Measurements from ENCODE around the gene KCNIP4. TPM values are rescaled to one million over a fixed set of nuclear protein-coding genes. Genes with fewer than 3 reads are reported as not detected.

Gene KCNIP4
- total and polyA plus RNA-seq, 2 donors (not counting 1 experiment from before 2014, with no cell fraction given), result not detected

DNA sequence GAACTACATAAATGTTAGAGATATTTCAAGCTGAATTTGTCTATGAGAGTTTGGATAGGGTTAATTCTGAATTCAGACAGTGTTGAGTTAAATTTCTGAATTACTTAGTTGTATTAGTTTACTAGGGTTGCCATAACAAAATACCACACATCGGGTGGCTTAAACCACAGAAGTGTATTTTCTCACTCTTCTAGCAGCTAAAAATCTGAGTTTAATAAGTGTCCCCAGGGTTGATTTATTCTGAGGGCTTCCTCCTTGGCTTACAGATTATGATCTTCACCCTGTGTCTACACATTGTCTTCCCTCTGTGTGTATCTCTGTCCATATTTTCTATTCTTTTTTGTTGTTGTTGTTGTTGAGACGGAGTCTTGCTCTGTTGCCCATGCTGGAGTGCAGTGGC, 929.8 kb downstream of the KCNIP4 start:
- Histone ChIP-seq H3K9me3 (ENCODE audit: control extremely low read depth in 1 of 3, control insufficient read depth in 2 of 3, insufficient read depth in 1 of 3, low read length in 2 of 3) (peaks cover 0 to 4% (median 0%) of the 10 kb centered on the region in 3 donors), H3K4me2 (replicated peaks; ENCODE audit: low read depth, low read length, poor library complexity, severe bottlenecking) (no peak overlapping the region), H3K4me1 (ENCODE audit: control insufficient read depth in 2 of 2, insufficient read depth in 2 of 2, low read length in 2 of 2) (no peaks in the 10 kb centered on the region), H3K27me3 (replicated peaks in 1 of 4; ENCODE audit: control extremely low read depth in 1 of 4, control insufficient read depth in 3 of 4, insufficient read depth in 4 of 4, low read length in 3 of 4) (no peaks in the 10 kb centered on the region), H3K27ac (ENCODE audit: low read length in 2 of 2) (no peak overlapping the region), H3K9ac (ENCODE audit: low read length) (no peak overlapping the region), H4K20me1 (ENCODE audit: control insufficient read depth, insufficient read depth, low read length, poor library complexity, severe bottlenecking) (no peaks in the 10 kb centered on the region), H3K79me2 (ENCODE audit: control insufficient read depth, insufficient read depth, low read length) (no peaks in the 10 kb centered on the region), H2AFZ (ENCODE audit: insufficient read depth, low read depth, low read length, poor library complexity, severe bottlenecking) (no peak overlapping the region), H3K36me3 (replicated peaks in 1 of 2; ENCODE audit: control extremely low read depth in 1 of 2, control insufficient read depth in 1 of 2, extremely low read depth in 1 of 2, insufficient read depth in 2 of 2, low read length in 1 of 2) (no peaks in the 10 kb centered on the region), H3K4me3 (ENCODE audit: control extremely low read depth in 1 of 5, extremely low read depth in 1 of 5, insufficient read depth in 1 of 5, low read depth in 2 of 5, low read length in 4 of 5) (no peak overlapping the region)
- TF ChIP-seq, protein P1, sequence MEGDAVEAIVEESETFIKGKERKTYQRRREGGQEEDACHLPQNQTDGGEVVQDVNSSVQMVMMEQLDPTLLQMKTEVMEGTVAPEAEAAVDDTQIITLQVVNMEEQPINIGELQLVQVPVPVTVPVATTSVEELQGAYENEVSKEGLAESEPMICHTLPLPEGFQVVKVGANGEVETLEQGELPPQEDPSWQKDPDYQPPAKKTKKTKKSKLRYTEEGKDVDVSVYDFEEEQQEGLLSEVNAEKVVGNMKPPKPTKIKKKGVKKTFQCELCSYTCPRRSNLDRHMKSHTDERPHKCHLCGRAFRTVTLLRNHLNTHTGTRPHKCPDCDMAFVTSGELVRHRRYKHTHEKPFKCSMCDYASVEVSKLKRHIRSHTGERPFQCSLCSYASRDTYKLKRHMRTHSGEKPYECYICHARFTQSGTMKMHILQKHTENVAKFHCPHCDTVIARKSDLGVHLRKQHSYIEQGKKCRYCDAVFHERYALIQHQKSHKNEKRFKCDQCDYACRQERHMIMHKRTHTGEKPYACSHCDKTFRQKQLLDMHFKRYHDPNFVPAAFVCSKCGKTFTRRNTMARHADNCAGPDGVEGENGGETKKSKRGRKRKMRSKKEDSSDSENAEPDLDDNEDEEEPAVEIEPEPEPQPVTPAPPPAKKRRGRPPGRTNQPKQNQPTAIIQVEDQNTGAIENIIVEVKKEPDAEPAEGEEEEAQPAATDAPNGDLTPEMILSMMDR (IDR thresholded peaks at IDR 0.05), result no peak
- no peak for TF ChIP-seq EZH2 (IDR thresholded peaks at IDR 0.05; ENCODE audit: borderline replicate concordance, insufficient read depth, low read depth, low read length, poor library complexity, severe bottlenecking)
- ChIA-PET CTCF (no interaction called here), POLR2A (no interaction called here)
- Mint-ChIP-seq H3K4me1 (no peaks in the 10 kb centered on the region), H3K9me3 (ENCODE audit: insufficient read depth) (peaks cover 9% of the 10 kb centered on the region), H3K27ac (no peak overlapping the region), H3K27me3 (no peaks in the 10 kb centered on the region), H3K4me3 (no peak overlapping the region)
- no CpG with 5 or more reads among the region's 2 CpGs for WGBS (ENCODE audit: insufficient coverage)
- intact Hi-C loops (cut with micrococcal nuclease), result no loop called here
- no peak for ATAC-seq (ENCODE audit: low read depth)
- DNase-seq, result no peak

DNA sequence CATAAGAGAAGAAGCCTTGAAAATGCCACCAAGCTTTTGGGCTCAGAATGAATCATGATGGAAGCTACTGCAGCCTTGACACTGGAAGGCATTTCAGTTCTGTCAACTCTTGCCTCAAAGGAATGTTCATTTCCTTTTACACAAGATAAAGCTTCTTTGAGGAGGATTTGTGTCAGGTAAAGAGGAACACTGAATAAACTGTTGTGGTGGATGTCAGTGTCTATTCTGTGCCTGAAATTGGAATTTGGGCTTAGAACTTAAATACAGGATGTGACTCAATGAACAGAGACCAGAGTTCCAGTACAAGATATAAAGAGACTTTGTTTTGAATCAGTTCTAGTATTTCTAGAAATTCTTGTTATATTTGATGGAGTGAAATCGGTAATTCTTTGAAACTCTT, 935.1 kb downstream of the KCNIP4 start:
- no peak overlapping the region for H3K4me2 ChIP-seq (replicated peaks; ENCODE audit: low read depth, low read length, poor library complexity, severe bottlenecking)
- Mint-ChIP-seq H3K4me1 (no peaks in the 10 kb centered on the region), H3K27ac (no peak overlapping the region), H3K4me3 (no peak overlapping the region), H3K27me3 (no peaks in the 10 kb centered on the region), H3K9me3 (ENCODE audit: insufficient read depth) (peaks cover 9% of the 10 kb centered on the region)
- no peak overlapping the region for H2AFZ ChIP-seq (ENCODE audit: insufficient read depth, low read depth, low read length, poor library complexity, severe bottlenecking)
- H3K27ac ChIP-seq (ENCODE audit: low read length in 2 of 2), result no peak overlapping the region
- POLR2A ChIA-PET, result no interaction called here
- no peak overlapping the region for H3K4me3 ChIP-seq (ENCODE audit: control extremely low read depth in 1 of 5, extremely low read depth in 1 of 5, insufficient read depth in 1 of 5, low read depth in 2 of 5, low read length in 4 of 5)
- no peaks in the 10 kb centered on the region for H3K79me2 ChIP-seq (ENCODE audit: control insufficient read depth, insufficient read depth, low read length)
- no peak for TF ChIP-seq EZH2 (IDR thresholded peaks at IDR 0.05; ENCODE audit: borderline replicate concordance, insufficient read depth, low read depth, low read length, poor library complexity, severe bottlenecking)
- TF ChIP-seq, protein P1 (IDR thresholded peaks at IDR 0.05), result no peak
- intact Hi-C loops (cut with micrococcal nuclease), result no loop called here
- WGBS (ENCODE audit: insufficient coverage), result no CpG with 5 or more reads among the region's 1 CpG
- CTCF ChIA-PET, result no interaction called here
- no peak for DNase-seq
- no peaks in the 10 kb centered on the region for H3K4me1 ChIP-seq (ENCODE audit: control insufficient read depth in 2 of 2, insufficient read depth in 2 of 2, low read length in 2 of 2)
- no peaks in the 10 kb centered on the region for H4K20me1 ChIP-seq (ENCODE audit: control insufficient read depth, insufficient read depth, low read length, poor library complexity, severe bottlenecking)
- ATAC-seq (ENCODE audit: low read depth), result no peak
- H3K27me3 ChIP-seq (replicated peaks in 1 of 4; ENCODE audit: control extremely low read depth in 1 of 4, control insufficient read depth in 3 of 4, insufficient read depth in 4 of 4, low read length in 3 of 4), result no peaks in the 10 kb centered on the region
- peaks cover 0 to 4% (median 0%) of the 10 kb centered on the region in 3 donors for H3K9me3 ChIP-seq (ENCODE audit: control extremely low read depth in 1 of 3, control insufficient read depth in 2 of 3, insufficient read depth in 1 of 3, low read length in 2 of 3)
- no peaks in the 10 kb centered on the region for H3K36me3 ChIP-seq (replicated peaks in 1 of 2; ENCODE audit: control extremely low read depth in 1 of 2, control insufficient read depth in 1 of 2, extremely low read depth in 1 of 2, insufficient read depth in 2 of 2, low read length in 1 of 2)
- no peak overlapping the region for H3K9ac ChIP-seq (ENCODE audit: low read length)
